Breast epithelium (tissue), 4 donors: ENCODE results near the gene GRIP2. TPM values are rescaled to one million over a fixed set of nuclear protein-coding genes. Genes with fewer than 3 reads are reported as not detected.

Source experiments
- DNase-seq, 2 donors: peaks; one replicate each; pipeline ENCODE4 v3.0.0-alpha.2; 2019; ENCODE audit warnings: low spot score in 2 of 2
- H3K27ac ChIP-seq, 2 donors: fragments of 200-600 bp; sonication (generic) in 1 of 2; one replicate each; pipeline ENCODE4 v1.5.1; 2016 to 2019; ENCODE audit warnings: mild to moderate bottlenecking in 1 of 2
- H3K27me3 ChIP-seq, 2 donors: fragments of 200-600 bp; sonication (generic) in 1 of 2; one replicate each; pipeline versions ENCODE4 v1.5.1 to v1.6.0; 2017 to 2019; ENCODE audit warnings: control low read depth in 1 of 2, mild to moderate bottlenecking in 1 of 2
- H3K36me3 ChIP-seq: fragments of 200-600 bp; one replicate; pipeline ENCODE4 v1.5.1; 2019
- H3K4me1 ChIP-seq, 2 donors: fragments of 200-600 bp; sonication (generic); one replicate each; pipeline ENCODE4 v1.5.1; 2016 to 2019; ENCODE audit warnings: control low read depth in 1 of 2
- H3K4me3 ChIP-seq, 3 donors: fragments of 200-600 bp; sonication (generic); 1 replicate in 2 of 3; 2 replicates in 1 of 3; pipeline ENCODE4 v1.5.1; 2016 to 2019; ENCODE audit warnings: mild to moderate bottlenecking in 3 of 3, moderate library complexity in 2 of 3
- H3K9me3 ChIP-seq, 2 donors: fragments of 200-600 bp; sonication (generic) in 1 of 2; one replicate each; pipeline ENCODE4 v1.5.1; 2016 to 2019; ENCODE audit warnings: control low read depth in 1 of 2
- POLR2A ChIP-seq: fragments of 450-650 bp; IDR thresholded peaks from one replicate; pipeline ENCODE4 v1.6.1; 2016; ENCODE audit warnings: antibody characterized with exemption, mild to moderate bottlenecking, moderate library complexity
- POLR2AphosphoS5 ChIP-seq, 3 donors: sonication (generic); formaldehyde crosslinking; IDR thresholded peaks; one replicate each; pipeline ENCODE4 v1.6.1; 2017; ENCODE audit warnings: antibody characterized with exemption in 3 of 3
- intact Hi-C: fragments of 100-400 bp; cut with DNase I; formaldehyde crosslinking; loops from one replicate; pipeline ENCODE4 v1.15.1; 2023; ENCODE audit warnings: low total_unique reads
- total RNA-seq, 3 donors: library from RNA; depleted of rRNA; stranded (reverse); fragments of >200 nt; gene quantifications; one replicate each; pipeline ENCODE4 v1.1.0, GENCODE V29; 2016
- TF ChIP-seq, protein P1 (sequence below), 3 donors: fragments of 450-650 bp; IDR thresholded peaks; one replicate each; pipeline ENCODE4 v1.5.1; 2016 to 2017; ENCODE audit warnings: antibody characterized with exemption in 3 of 3, mild to moderate bottlenecking in 3 of 3, moderate library complexity in 3 of 3

Gene GRIP2
- total RNA-seq, 3 donors from 2014 or later = 0.16 to 0.88 (median 0.33) TPM

DNA sequence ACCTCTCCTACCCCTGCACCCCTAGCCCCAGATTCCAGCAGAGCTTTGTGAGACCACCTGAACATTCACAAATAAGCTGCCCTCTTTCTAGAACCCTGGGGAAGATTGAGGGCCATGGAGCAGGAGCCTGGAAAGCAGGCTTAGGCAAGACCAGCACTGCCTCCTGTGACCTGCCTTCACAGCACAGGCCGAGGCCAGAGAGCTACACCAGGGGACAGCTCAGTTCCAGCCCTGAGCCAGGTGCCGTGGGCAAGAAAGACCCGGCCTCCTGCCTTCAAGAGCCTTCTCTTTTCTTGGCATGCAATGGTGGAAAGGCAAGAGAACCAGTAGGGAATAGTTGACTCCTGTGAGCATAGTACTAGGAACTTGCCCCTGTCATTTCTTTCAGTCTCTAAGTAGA, 89.6 kb downstream of the GRIP2 start:
- H3K36me3 ChIP-seq = no peaks in the 10 kb centered on the region
- H3K27me3 ChIP-seq = no peaks in the 10 kb centered on the region
- no peaks in the 10 kb centered on the region for H3K9me3 ChIP-seq
- TF ChIP-seq POLR2AphosphoS5 (IDR thresholded peaks at IDR 0.05) (no peak), POLR2A (no peak)
- TF ChIP-seq, protein P1, sequence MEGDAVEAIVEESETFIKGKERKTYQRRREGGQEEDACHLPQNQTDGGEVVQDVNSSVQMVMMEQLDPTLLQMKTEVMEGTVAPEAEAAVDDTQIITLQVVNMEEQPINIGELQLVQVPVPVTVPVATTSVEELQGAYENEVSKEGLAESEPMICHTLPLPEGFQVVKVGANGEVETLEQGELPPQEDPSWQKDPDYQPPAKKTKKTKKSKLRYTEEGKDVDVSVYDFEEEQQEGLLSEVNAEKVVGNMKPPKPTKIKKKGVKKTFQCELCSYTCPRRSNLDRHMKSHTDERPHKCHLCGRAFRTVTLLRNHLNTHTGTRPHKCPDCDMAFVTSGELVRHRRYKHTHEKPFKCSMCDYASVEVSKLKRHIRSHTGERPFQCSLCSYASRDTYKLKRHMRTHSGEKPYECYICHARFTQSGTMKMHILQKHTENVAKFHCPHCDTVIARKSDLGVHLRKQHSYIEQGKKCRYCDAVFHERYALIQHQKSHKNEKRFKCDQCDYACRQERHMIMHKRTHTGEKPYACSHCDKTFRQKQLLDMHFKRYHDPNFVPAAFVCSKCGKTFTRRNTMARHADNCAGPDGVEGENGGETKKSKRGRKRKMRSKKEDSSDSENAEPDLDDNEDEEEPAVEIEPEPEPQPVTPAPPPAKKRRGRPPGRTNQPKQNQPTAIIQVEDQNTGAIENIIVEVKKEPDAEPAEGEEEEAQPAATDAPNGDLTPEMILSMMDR (IDR thresholded peaks at IDR 0.05) = no peak
- DNase-seq = no peak
- no peak overlapping the region for H3K27ac ChIP-seq
- no peak overlapping the region for H3K4me3 ChIP-seq
- H3K4me1 ChIP-seq = peaks cover 10 to 23% of the 10 kb centered on the region in 2 donors
- intact Hi-C loops = no loop called here

DNA sequence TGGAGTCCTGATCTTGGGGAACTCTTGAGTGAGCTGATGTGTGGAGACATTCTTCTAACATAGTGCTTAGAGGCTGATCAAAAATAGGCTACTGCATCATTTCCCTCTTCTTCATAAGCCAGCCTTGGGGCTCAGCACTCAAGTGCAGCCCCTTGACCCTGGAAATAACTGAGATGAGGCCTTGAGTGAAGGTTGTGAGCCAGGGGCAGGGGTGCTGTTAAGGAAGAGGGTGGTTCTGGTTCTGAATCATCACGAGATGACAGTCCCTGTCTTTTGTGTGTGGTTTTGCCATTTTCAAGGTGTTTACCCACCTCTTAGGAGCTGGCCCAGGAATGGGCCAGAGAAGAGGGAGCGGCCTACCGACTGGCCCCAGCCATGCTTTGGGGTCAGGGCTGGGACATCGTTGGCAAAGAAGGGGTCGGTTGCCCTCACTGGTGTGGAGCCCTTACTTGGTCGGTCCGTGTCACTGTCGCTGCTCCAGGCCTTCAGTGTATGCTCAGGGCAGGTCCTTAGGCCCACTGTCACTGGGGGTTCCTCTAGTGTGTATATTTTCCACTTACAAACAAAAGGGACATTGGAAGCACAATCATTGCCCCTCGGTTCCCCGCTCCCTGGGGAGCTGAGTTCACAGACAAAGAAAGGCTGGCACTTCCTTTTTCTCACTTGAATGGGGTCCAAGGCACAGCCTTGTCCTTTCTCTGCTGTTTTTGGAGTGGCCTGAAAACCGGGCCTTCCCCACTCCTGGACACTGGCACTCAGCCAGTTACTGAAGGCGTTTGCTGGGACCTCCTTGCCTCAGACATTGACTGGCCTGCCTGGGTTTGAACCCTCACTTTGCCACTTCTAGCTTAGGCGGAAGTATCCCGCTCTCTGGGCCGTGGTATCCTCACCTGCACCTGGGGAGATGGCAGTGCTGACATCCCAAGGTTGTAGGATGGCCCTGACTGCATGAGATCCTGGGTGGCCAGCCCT, 91.1 kb downstream of the GRIP2 start:
- Histone ChIP-seq H3K27me3 (no peaks in the 10 kb centered on the region), H3K36me3 (no peaks in the 10 kb centered on the region), H3K27ac (no peak overlapping the region), H3K9me3 (no peaks in the 10 kb centered on the region), H3K4me1 (peaks cover 10 to 21% of the 10 kb centered on the region in 2 donors), H3K4me3 (no peak overlapping the region)
- TF ChIP-seq POLR2A (no peak), POLR2AphosphoS5 (IDR thresholded peaks at IDR 0.05) (no peak)
- TF ChIP-seq, protein P1 (IDR thresholded peaks at IDR 0.05) = no peak
- DNase-seq = no peak
- intact Hi-C loops = no loop called here

DNA sequence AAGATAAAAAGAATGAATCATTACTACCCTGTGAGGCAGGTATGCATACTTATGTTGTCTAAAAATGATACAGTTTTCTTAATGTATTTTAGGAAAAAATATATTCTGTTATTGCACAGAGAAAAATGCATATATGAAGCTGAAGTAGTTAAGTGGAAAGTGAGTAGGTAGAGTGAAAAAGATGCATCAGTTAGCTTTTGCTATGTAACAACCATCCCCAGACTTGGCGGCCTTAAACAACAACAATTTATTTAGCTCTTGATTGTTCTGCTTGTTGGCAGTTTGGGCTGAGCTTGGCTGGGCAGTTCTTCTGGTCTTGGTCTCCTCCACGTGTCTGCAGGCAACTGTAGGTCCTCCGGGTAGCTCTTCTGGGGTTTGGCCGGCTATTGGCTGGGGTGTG, 92.1 kb downstream of the GRIP2 start:
- Histone ChIP-seq H3K27me3 (no peaks in the 10 kb centered on the region), H3K27ac (no peak overlapping the region), H3K4me3 (no peak overlapping the region), H3K36me3 (no peaks in the 10 kb centered on the region), H3K4me1 (peaks cover 10 to 11% of the 10 kb centered on the region in 2 donors), H3K9me3 (no peaks in the 10 kb centered on the region)
- DNase-seq = no peak
- intact Hi-C loops = no loop called here
- TF ChIP-seq POLR2AphosphoS5 (IDR thresholded peaks at IDR 0.05) = no peak
- TF ChIP-seq POLR2A = no peak
- TF ChIP-seq, protein P1 (IDR thresholded peaks at IDR 0.05) = no peak

DNA sequence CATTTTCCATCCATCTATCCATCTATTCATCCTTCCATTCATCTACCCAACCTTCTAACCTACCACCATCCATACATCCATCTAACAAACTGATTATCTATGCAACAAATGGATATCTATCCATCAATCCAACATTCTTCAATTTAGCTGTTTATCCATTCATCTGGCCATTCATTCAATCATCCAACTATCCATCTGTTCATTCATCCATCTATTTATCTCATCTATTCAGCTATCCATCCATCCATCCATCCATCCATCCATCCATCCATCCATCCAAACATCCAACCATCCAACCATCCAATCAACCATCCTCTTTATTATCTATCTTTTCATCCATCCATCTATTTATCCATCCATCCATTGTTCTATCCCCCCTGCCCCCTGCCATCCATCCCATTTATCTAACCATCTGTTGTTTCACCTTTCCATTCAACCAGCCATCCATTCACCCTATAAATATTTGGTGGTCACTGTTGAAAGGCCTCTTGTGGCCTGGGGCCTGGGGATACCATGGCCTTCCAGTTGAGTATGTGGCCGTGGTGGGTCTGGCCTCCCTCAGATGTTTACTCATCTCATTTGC, 93.1 kb downstream of the GRIP2 start:
- Histone ChIP-seq H3K4me1 (peaks cover 1 to 5% of the 10 kb centered on the region in 2 donors), H3K27me3 (no peaks in the 10 kb centered on the region), H3K36me3 (no peaks in the 10 kb centered on the region), H3K4me3 (no peak overlapping the region), H3K27ac (no peak overlapping the region), H3K9me3 (no peaks in the 10 kb centered on the region)
- intact Hi-C loops = no loop called here
- TF ChIP-seq POLR2A (no peak), POLR2AphosphoS5 (IDR thresholded peaks at IDR 0.05) (no peak)
- TF ChIP-seq, protein P1 (IDR thresholded peaks at IDR 0.05) = no peak
- DNase-seq = no peak

DNA sequence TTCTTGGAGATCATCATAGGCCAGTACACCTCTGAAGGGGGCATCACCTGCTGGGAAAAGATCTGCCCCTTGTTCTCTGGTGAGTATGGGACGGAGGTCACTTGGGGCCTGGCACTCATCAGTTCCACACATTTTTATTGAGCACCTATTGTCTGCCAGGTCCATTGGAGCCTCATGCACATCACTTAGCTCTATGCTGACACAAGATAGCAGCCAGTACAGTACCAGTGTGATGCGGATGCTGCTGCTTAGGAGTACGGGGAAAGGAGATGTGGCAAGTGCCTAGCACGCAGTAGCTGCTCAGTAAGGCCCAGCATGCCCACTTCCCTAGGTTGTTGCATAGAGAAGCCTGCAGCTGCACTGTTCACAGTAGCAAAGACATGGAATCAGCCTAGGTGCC, 94.4 kb downstream of the GRIP2 start:
- no peak overlapping the region for H3K4me3 ChIP-seq
- no peaks in the 10 kb centered on the region for H3K36me3 ChIP-seq
- DNase-seq = no peak
- H3K4me1 ChIP-seq = no peaks in the 10 kb centered on the region
- intact Hi-C loops = no loop called here
- H3K9me3 ChIP-seq = no peaks in the 10 kb centered on the region
- no peaks in the 10 kb centered on the region for H3K27me3 ChIP-seq
- TF ChIP-seq POLR2AphosphoS5 (IDR thresholded peaks at IDR 0.05) (no peak), POLR2A (no peak)
- TF ChIP-seq, protein P1 (IDR thresholded peaks at IDR 0.05) = no peak
- H3K27ac ChIP-seq = no peak overlapping the region
